DOHH2 (cell line): ENCODE data around the gene FSCN2.

Experiments used
- H3F3A ChIP-seq: fragments of 200-600 bp; sonication (generic), shearing (Covaris generic); 2 replicates; pipeline ENCODE4 v1.6.0; 2016; ENCODE audit warnings: antibody characterized with exemption, mild to moderate bottlenecking; ENCODE audit not compliant: control insufficient read depth, insufficient read depth
- H3K27ac ChIP-seq: fragments of 200-600 bp; sonication (generic); 2 replicates; pipeline ENCODE4 v1.5.1; 2014; ENCODE audit warnings: low read depth, mild to moderate bottlenecking, low read length, moderate library complexity
- H3K27me3 ChIP-seq: fragments of 200-600 bp; sonication (generic); 2 replicates; pipeline ENCODE4 v1.6.1; 2014; ENCODE audit warnings: mild to moderate bottlenecking, low read length, mixed read lengths; ENCODE audit not compliant: control insufficient read depth
- H3K36me3 ChIP-seq: fragments of 200-600 bp; sonication (generic); 2 replicates; pipeline ENCODE4 v1.6.1; 2014; ENCODE audit warnings: mild to moderate bottlenecking, low read length, moderate library complexity, mixed read lengths; ENCODE audit not compliant: control insufficient read depth
- H3K4me1 ChIP-seq: fragments of 200-600 bp; sonication (generic); 2 replicates; pipeline ENCODE4 v1.6.1; 2014; ENCODE audit warnings: mild to moderate bottlenecking, low read length, mixed read lengths; ENCODE audit not compliant: control insufficient read depth
- H3K4me2 ChIP-seq: fragments of 200-600 bp; sonication (generic); 2 replicates; pipeline ENCODE4 v1.6.0; 2014; ENCODE audit warnings: mild to moderate bottlenecking, low read length, moderate library complexity
- H3K4me3 ChIP-seq: fragments of 200-600 bp; sonication (generic); 2 replicates; pipeline ENCODE4 v1.5.1; 2014; ENCODE audit warnings: mild to moderate bottlenecking, low read length, mixed read lengths
- H3K79me2 ChIP-seq: fragments of 200-600 bp; sonication (generic); 2 replicates; pipeline ENCODE4 v1.6.1; 2014; ENCODE audit warnings: mild to moderate bottlenecking, low read length, mixed read lengths; ENCODE audit not compliant: control insufficient read depth
- H3K9me2 ChIP-seq: fragments of 200-600 bp; sonication (generic); replicated peaks from 2 replicates; pipeline ENCODE4 v1.6.1; 2014; ENCODE audit warnings: mild to moderate bottlenecking, low read length, mixed read lengths; ENCODE audit not compliant: control insufficient read depth
- H3K9me3 ChIP-seq: fragments of 200-600 bp; sonication (generic); 2 replicates; pipeline ENCODE4 v1.6.1; 2014; ENCODE audit warnings: antibody characterized with exemption, low read length, mixed read lengths; ENCODE audit not compliant: control insufficient read depth, insufficient read depth
- H4K20me1 ChIP-seq: fragments of 200-600 bp; sonication (generic); 2 replicates; pipeline ENCODE4 v1.6.0; 2014; ENCODE audit warnings: low read depth, mild to moderate bottlenecking, antibody characterized with exemption, low read length, moderate library complexity; ENCODE audit not compliant: control insufficient read depth, insufficient read depth
- EZH2phosphoT487 ChIP-seq: fragments of 200-600 bp; sonication (generic); IDR thresholded peaks from 2 replicates; pipeline ENCODE4 v1.6.1; 2017; ENCODE audit warnings: borderline replicate concordance, mild to moderate bottlenecking, antibody characterized with exemption, low read length, moderate library complexity, mixed read lengths
- TF ChIP-seq, protein P1 (sequence below): fragments of 200-600 bp; sonication (generic); IDR thresholded peaks from one replicate; pipeline ENCODE4 v1.5.1; 2014; ENCODE audit warnings: antibody characterized with exemption, mild to moderate bottlenecking, low read depth, low read length; ENCODE audit not compliant: poor library complexity, severe bottlenecking

Gene FSCN2

GRCh38 chr17:81564778-81565177 lies 36.6 kb downstream of the FSCN2 start:
- Histone ChIP-seq H3K27me3 (no peaks in the 10 kb centered on the region), H3K27ac (no peak overlapping the region), H3K4me2 (no peak overlapping the region), H3K9me3 (no peaks in the 10 kb centered on the region), H4K20me1 (no peaks in the 10 kb centered on the region), H3K4me3 (no peak overlapping the region), H3K36me3 (peaks cover 77% of the 10 kb centered on the region), H3K4me1 (peaks cover 12% of the 10 kb centered on the region), H3F3A (peaks cover 5% of the 10 kb centered on the region), H3K9me2 (no peaks in the 10 kb centered on the region), H3K79me2 (no peaks in the 10 kb centered on the region)
- TF ChIP-seq, protein P1, sequence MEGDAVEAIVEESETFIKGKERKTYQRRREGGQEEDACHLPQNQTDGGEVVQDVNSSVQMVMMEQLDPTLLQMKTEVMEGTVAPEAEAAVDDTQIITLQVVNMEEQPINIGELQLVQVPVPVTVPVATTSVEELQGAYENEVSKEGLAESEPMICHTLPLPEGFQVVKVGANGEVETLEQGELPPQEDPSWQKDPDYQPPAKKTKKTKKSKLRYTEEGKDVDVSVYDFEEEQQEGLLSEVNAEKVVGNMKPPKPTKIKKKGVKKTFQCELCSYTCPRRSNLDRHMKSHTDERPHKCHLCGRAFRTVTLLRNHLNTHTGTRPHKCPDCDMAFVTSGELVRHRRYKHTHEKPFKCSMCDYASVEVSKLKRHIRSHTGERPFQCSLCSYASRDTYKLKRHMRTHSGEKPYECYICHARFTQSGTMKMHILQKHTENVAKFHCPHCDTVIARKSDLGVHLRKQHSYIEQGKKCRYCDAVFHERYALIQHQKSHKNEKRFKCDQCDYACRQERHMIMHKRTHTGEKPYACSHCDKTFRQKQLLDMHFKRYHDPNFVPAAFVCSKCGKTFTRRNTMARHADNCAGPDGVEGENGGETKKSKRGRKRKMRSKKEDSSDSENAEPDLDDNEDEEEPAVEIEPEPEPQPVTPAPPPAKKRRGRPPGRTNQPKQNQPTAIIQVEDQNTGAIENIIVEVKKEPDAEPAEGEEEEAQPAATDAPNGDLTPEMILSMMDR, result no peak
- no peak for TF ChIP-seq EZH2phosphoT487

GRCh38 chr17:81565231-81565630 lies 37.1 kb downstream of the FSCN2 start:
- H3F3A ChIP-seq, result peaks cover 5% of the 10 kb centered on the region
- no peak overlapping the region for H3K4me3 ChIP-seq
- H3K36me3 ChIP-seq, result peaks cover 81% of the 10 kb centered on the region
- TF ChIP-seq, protein P1, result no peak
- TF ChIP-seq EZH2phosphoT487, result no peak
- peaks cover 12% of the 10 kb centered on the region for H3K4me1 ChIP-seq
- no peaks in the 10 kb centered on the region for H4K20me1 ChIP-seq
- H3K9me3 ChIP-seq, result no peaks in the 10 kb centered on the region
- H3K27ac ChIP-seq, result no peak overlapping the region
- H3K79me2 ChIP-seq, result no peaks in the 10 kb centered on the region
- H3K27me3 ChIP-seq, result no peaks in the 10 kb centered on the region
- no peaks in the 10 kb centered on the region for H3K9me2 ChIP-seq
- no peak overlapping the region for H3K4me2 ChIP-seq

DNA sequence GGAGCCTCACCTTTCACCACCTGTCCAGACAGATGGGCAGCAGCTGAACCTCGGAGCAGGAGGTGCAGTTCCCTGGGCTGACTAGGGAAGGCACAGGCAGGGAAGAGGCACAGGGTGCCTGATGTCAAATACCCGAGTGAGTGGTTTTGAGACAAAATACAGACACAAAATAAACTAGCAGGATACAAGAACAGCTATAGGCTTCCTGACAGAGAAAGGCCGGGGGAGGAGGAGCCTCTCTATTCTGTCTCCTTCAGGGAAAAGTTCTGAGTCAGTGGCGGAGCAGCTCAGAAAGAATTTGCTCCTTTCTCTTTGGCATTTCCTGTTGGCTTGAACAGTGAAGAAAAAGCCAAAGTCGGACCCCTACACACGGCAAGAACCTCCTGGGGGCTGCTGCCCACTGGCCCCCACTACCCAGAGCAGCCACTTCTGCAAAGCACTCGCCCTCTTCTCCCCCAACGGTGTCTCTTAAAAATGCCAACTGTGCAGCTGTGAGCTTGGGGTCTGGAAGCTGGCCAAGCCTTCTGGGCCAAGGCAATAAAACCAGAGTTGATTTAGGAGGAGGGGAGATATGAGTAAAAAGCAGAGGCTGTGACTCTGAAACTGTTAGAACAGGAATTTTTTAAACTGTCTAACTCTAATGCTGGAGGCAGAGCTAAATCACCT lies 38.4 kb downstream of the FSCN2 start:
- H3K9me3 ChIP-seq, result no peaks in the 10 kb centered on the region
- TF ChIP-seq, protein P1, result no peak
- TF ChIP-seq EZH2phosphoT487, result no peak
- no peak overlapping the region for H3K4me2 ChIP-seq
- peaks cover 3% of the 10 kb centered on the region for H3K4me1 ChIP-seq
- H3K36me3 ChIP-seq, result peaks cover 90% of the 10 kb centered on the region
- H3F3A ChIP-seq, result no peaks in the 10 kb centered on the region
- H3K27ac ChIP-seq, result no peak overlapping the region
- H3K27me3 ChIP-seq, result no peaks in the 10 kb centered on the region
- H3K4me3 ChIP-seq, result no peak overlapping the region
- no peaks in the 10 kb centered on the region for H3K9me2 ChIP-seq
- no peaks in the 10 kb centered on the region for H4K20me1 ChIP-seq
- no peaks in the 10 kb centered on the region for H3K79me2 ChIP-seq
